Endothelial cell (in vitro differentiated cells): ENCODE measurements around the gene ADGRV1. TPM values are rescaled to one million over a fixed set of nuclear protein-coding genes. Genes with fewer than 3 reads are reported as not detected.
"Not testable (repeated sequence)": the region's sequence is repeated elsewhere in the genome, so short reads cannot be mapped to it uniquely, and the experiment has no call there.

Source experiments
- DNase-seq: peaks from one replicate; pipeline ENCODE4 v3.0.0; 2021; ENCODE audit warnings: low spot score
- H3K27ac Mint-ChIP-seq: one replicate; pipeline ENCODE4 v1.8.0; 2021; ENCODE audit warnings: mixed read lengths, inconsistent platforms; ENCODE audit not compliant: unreplicated experiment
- H3K27me3 Mint-ChIP-seq: one replicate; pipeline ENCODE4 v1.8.0; 2021; ENCODE audit warnings: mild to moderate bottlenecking, moderate library complexity, mixed read lengths, inconsistent platforms; ENCODE audit not compliant: unreplicated experiment
- H3K36me3 Mint-ChIP-seq: one replicate; pipeline ENCODE4 v1.8.0; 2021; ENCODE audit warnings: mild to moderate bottlenecking, low read depth, mixed read lengths, inconsistent platforms; ENCODE audit not compliant: unreplicated experiment
- H3K4me1 Mint-ChIP-seq: one replicate; pipeline ENCODE4 v1.8.0; 2021; ENCODE audit warnings: mild to moderate bottlenecking, mixed read lengths, inconsistent platforms; ENCODE audit not compliant: unreplicated experiment
- H3K4me3 Mint-ChIP-seq: one replicate; pipeline ENCODE4 v1.8.0; 2021; ENCODE audit warnings: mild to moderate bottlenecking, mixed read lengths, inconsistent platforms; ENCODE audit not compliant: unreplicated experiment
- H3K9me3 Mint-ChIP-seq: one replicate; pipeline ENCODE4 v1.8.0; 2021; ENCODE audit warnings: mixed read lengths, inconsistent platforms; ENCODE audit not compliant: unreplicated experiment
- CTCF ChIP-seq: fragments of 200-600 bp; sonication (generic); IDR thresholded peaks from one replicate; pipeline ENCODE4 v1.5.0; 2021; ENCODE audit warnings: antibody characterized with exemption; ENCODE audit not compliant: unreplicated experiment
- total RNA-seq: library from RNA; stranded (reverse); fragmentation: NEBNext Ultra II Directional; extraction: Animal tissue kit (Norgen Biotek cat#: 25700); gene quantifications from one replicate; pipeline ENCODE4 v1.2.1, GENCODE V29; 2021; ENCODE audit not compliant: unreplicated experiment

The ADGRV1 gene
- total RNA-seq, 1 donor from 2014 or later, result 23.1 TPM

DNA sequence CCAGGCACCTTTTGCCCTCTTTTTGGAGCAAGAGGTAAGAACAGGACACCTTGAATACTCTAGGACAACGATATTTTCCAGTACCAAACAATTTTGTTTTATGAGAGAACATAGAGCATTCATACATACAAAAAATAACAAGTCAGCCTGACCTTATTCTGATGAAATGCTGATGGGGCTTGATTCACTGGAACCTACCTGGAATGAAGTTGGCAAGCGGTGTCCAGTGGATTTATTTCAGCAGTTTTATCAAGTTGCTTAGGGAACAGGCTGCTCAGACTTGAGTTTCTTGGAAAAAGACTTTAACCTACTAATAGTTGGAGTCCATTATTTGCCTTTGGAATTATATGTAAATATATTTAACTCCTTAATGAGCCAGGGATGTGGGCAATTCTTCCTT, 502.5 kb downstream of the ADGRV1 start:
- H3K27ac Mint-ChIP-seq, result no peak overlapping the region
- H3K36me3 Mint-ChIP-seq, result no peaks in the 10 kb centered on the region
- H3K4me1 Mint-ChIP-seq, result no peaks in the 10 kb centered on the region

DNA sequence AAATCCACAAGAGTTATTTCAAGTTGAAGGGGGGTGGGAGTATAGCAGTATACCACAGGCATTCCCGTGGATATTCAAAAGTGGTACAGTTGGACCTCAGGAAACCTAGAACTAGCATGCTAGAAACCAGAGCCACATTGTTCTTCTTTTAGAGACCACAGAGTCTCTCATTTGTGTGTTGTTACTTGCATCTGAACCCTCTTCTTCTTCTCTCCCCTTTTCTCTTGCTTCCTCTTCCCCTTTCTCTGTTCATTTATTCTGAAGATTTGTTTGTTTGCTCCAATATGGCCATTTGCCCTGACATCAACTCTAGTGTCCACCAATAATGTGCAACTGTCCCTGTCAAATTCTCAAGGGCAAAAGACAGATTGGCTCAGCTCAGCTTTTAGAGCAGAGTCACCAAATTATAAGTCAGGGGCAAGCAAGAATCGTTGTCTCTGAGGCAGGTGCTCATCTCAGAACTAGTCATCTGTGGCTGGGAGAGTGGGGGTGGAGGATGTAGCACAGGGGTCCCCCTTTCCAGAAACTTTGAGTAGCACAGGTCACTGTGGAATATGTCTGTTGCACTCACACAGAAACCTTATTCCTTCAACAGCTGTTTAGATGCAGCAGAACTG, 503.5 kb downstream of the ADGRV1 start:
- H3K4me3 Mint-ChIP-seq, result no peak overlapping the region
- no peaks in the 10 kb centered on the region for H3K36me3 Mint-ChIP-seq
- no peaks in the 10 kb centered on the region for H3K4me1 Mint-ChIP-seq
- no peak overlapping the region for H3K27ac Mint-ChIP-seq
- no peaks in the 10 kb centered on the region for H3K9me3 Mint-ChIP-seq
- no peaks in the 10 kb centered on the region for H3K27me3 Mint-ChIP-seq
- DNase-seq, result no peak
- TF ChIP-seq CTCF, result no peak

More for the DNA sequence above, 502.5 kb downstream of the ADGRV1 start:
- Mint-ChIP-seq H3K9me3 (no peaks in the 10 kb centered on the region), H3K4me3 (no peak overlapping the region), H3K27me3 (no peaks in the 10 kb centered on the region)
- no peak for DNase-seq
- no peak for TF ChIP-seq CTCF

GRCh38 chr5:91063098-91063690, 504.6 kb downstream of the ADGRV1 start:
- not testable (repeated sequence) for H3K27ac Mint-ChIP-seq, DNase-seq, H3K4me3 Mint-ChIP-seq

GRCh38 chr5:91065496-91065895, 506.9 kb downstream of the ADGRV1 start:
- no peak for DNase-seq
- no peak overlapping the region for H3K4me3 Mint-ChIP-seq
- no peaks in the 10 kb centered on the region for H3K27me3 Mint-ChIP-seq
- no peaks in the 10 kb centered on the region for H3K4me1 Mint-ChIP-seq
- no peak overlapping the region for H3K27ac Mint-ChIP-seq
- no peaks in the 10 kb centered on the region for H3K36me3 Mint-ChIP-seq
- no peak for TF ChIP-seq CTCF
- no peaks in the 10 kb centered on the region for H3K9me3 Mint-ChIP-seq

More at GRCh38 chr5:91063098-91063690, 504.6 kb downstream of the ADGRV1 start:
- not testable (repeated sequence) for H3K27me3 Mint-ChIP-seq, H3K9me3 Mint-ChIP-seq, H3K4me1 Mint-ChIP-seq, H3K36me3 Mint-ChIP-seq

GRCh38 chr5:91069364-91069763, 510.8 kb downstream of the ADGRV1 start:
- Mint-ChIP-seq H3K4me3 (no peak overlapping the region), H3K27me3 (peaks cover 2% of the 10 kb centered on the region), H3K27ac (no peak overlapping the region), H3K36me3 (no peaks in the 10 kb centered on the region), H3K9me3 (no peaks in the 10 kb centered on the region), H3K4me1 (no peaks in the 10 kb centered on the region)
- no peak for TF ChIP-seq CTCF
- DNase-seq, result no peak
